HG03439 (cell line): ENCODE data around the gene ACAP1.

ENCODE experiments used
- ATAC-seq: cut with Tn5 transposase; IDR thresholded peaks from one replicate; pipeline ENCODE4 v1.9.1; 2021; ENCODE audit warnings: mild to moderate bottlenecking, moderate library complexity; ENCODE audit not compliant: unreplicated experiment

The ACAP1 gene, protein sequence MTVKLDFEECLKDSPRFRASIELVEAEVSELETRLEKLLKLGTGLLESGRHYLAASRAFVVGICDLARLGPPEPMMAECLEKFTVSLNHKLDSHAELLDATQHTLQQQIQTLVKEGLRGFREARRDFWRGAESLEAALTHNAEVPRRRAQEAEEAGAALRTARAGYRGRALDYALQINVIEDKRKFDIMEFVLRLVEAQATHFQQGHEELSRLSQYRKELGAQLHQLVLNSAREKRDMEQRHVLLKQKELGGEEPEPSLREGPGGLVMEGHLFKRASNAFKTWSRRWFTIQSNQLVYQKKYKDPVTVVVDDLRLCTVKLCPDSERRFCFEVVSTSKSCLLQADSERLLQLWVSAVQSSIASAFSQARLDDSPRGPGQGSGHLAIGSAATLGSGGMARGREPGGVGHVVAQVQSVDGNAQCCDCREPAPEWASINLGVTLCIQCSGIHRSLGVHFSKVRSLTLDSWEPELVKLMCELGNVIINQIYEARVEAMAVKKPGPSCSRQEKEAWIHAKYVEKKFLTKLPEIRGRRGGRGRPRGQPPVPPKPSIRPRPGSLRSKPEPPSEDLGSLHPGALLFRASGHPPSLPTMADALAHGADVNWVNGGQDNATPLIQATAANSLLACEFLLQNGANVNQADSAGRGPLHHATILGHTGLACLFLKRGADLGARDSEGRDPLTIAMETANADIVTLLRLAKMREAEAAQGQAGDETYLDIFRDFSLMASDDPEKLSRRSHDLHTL

DNA sequence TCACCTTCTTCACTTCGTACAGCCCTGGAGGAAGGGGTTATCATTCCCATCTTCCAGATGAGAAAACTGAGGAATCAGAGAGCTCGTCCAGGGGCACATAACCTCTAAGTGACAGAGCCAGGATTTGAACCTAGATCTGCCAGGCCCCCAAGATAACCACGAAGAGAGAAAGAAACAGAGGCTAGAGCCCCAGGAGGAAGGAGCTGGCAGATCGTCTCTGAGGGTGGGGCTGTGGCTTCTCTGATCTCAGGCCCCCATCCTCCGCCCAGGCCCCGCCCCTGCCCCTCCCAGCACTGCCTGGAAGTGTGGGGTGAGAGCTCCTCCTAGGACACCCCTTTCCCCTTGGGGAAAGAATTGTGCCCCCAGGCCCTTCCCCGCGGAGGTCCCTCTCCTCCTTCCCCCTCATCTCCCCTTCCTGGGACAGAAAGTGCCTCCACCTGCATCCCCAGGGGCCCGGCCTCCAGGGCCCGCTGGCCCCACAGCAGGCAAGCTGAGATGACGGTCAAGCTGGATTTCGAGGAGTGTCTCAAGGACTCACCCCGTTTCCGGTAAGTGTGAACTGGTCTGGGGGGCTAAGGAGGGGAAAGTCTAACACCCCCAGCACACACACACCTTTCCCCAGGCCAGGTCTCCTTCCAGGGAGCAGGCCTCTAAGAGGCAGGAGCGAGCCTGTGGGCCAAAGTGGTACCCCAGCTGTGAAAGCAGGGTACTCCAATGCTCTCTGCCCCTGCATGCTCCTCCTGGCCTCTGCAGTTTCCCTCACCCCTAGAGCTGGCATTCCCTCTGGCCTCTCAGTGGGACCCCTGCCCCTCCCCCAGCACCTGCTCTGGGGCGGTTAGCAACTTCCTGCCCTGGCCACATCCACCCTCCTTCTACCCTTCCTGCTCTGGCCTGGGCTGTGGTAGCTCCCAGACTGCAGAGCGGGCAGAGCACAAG, at the start of gene ACAP1:
TSS of gene ACAP1 (plus strand) at position 290 of the 936 bp plus-strand sequence. CDS start at position 496, 206 bp downstream.
- ATAC-seq = peak; percentile 50

DNA sequence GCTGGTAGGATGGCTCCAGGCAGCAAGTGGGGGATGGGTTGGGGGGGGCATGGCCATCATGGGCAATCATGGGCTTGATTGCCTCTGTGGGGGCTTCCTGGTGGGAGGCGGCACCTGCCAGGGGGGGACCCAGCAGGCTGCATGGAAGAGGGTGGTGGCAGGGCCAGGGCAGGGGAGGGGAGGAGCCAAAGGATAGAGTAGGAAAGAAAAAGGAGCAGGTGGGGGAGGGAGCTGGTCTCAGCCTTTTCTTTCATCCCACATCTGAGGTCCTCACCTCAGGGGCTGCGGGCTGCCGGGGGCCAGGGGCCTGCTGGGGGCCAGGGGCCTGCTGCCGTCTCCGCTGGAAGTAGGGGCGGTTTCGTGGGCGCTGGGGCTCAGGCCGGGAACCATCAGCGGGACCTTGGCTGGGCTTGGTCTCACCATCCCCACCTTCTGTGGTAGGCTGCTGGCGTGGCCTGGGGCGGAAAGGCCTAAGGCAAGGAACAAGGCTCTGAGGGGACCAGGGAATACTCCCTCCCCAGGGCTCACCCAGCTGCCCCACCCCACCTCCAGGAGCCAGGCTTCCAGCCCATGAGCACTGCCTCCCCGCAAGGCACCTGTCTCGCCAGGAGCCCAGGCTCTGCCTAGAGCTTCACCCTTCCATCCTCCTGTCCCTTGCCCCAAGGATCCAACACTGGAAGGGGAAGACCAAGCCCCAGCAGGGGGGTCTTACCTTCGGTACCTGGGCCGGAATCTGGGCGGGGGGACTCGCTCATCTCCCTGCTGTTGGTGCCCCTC, 46.9 kb upstream of the ACAP1 start:
- ATAC-seq = no peak

DNA sequence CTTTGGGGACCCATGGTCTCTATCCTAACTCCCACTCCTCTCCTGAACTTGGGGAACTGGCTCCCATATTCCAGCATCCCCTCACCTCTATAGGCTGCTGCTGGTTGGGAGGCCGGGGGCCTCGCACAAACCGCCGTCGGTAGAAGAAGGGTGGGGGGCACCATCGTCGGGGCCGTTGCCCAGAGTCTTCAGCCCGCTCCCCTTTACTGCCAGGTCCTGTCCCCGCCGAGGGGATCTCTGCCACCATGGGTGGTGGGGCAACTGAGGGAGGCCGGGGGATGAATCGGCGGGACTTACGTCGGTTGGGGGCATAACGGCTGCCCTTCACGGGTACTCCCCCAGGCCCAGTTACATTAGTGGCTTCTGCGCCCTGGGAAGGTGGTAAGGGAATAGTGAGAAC, 46.2 kb upstream of the ACAP1 start:
- ATAC-seq = no peak

DNA sequence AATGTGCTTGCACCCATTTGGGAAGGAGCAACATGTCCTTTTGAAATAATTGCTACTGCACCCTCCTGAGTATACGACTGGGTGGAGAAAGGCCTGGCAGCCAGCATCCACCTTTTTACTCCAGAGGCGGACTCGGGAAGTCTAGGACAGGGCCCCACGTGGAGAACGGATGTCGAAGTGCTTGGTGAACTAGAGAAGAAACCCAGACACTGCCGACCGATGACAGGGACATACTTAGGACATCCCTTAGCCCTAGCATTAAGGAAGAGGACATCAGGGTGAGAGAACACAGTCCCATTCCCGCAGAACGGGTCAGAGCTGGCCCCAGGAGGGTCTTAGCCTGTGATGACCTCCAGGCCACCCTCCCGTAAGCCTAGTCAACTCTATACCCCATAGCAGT, 45.6 kb upstream of the ACAP1 start:
- ATAC-seq = no peak

DNA sequence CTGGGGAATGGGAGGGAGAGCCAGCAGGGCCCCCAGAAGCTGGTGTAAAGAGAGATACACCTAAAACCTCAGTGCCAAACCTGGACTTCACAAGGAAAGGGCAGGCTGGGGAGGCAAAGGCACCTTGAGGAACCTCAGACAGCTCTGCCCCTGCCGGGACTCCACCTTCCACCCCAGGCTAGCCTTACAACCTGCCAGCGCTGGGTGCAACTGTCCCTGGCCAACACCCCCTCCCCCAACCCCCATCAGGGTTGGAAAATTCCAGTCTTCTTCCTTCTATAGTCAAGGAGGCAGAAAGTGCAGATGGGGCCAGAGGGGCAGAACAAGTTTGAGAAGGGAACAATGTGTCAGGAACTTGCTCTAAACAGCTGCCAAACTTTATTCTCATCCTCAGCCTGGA, 44.1 kb upstream of the ACAP1 start:
- no peak for ATAC-seq

DNA sequence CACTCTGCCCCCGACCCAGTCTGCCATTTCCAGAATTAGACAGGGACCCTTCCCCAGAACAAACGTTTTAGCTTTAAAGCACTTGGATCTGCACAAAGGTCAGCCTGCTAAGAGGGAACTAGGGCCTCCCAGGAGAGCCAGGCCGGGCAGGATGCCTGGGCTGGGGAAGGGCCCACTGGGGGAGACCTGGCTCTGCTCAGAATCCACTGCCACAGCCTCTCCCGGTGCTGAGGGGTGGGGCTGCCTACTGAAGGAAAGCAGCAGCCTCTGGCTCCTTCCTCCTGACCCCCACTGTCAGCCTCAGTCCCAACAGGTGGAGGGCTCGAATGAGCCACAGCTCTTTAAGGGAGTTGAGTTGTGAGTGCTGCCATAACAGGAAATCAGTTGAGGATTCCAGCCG, 43.6 kb upstream of the ACAP1 start:
- ATAC-seq = no peak

DNA sequence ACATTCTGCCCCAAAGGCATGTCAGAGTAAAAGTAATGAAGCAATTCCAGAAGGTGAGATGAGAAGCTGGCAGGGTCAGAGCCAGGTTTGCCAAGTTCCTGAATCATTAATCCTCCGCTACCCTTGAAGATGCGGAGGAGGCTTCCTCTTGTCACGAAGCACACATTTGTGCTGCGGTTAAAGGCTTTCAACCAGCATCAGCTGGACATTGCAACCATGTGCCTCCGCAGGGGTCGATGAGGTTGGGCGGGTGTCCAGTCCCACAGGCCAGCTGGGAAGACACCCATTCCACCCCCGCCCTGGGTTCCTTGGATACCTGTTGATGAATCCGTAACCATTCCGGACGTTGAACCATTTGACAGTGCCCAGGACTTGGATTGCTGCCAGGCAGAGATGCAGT, 43.2 kb upstream of the ACAP1 start:
- no peak for ATAC-seq

DNA sequence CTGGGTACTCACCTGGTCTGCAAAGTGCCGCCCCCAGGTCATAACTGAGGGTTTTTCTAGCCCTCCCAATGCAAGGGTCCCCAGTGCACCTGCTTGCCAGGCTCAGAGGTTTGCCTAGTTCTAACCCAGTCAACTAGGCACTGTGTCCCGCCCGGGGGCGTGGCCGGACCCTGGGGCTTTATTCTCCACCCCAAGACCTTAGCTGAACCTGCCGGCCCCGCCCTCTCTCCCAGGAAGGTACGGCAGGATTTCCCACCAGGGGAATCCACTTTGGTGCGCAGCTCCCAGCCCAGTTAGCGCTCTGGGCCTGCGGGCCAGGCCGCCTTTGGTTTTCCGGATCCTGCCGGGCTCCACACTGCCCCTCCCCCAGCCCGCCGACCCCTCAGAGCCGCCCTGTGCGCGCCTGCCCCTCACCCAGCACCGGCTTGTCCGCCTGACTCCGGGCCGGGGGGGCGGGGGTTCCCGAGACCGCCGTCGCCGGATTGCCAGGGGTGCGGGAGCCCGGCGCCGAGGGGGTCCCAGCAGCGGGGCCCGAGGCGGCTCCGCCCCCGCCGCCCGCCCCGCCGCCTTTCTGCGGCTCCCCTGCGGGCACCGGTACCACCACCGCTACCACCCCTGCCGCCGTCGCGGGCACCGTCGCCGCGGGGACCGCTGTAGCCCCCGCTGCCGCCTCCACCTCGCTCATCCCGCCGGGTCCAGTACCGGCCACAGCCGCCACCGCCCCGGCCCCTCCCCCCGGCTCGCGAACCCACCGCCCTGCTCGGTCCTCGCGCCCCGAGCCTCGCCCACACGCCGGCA, 42.3 kb upstream of the ACAP1 start:
- ATAC-seq = no peak

DNA sequence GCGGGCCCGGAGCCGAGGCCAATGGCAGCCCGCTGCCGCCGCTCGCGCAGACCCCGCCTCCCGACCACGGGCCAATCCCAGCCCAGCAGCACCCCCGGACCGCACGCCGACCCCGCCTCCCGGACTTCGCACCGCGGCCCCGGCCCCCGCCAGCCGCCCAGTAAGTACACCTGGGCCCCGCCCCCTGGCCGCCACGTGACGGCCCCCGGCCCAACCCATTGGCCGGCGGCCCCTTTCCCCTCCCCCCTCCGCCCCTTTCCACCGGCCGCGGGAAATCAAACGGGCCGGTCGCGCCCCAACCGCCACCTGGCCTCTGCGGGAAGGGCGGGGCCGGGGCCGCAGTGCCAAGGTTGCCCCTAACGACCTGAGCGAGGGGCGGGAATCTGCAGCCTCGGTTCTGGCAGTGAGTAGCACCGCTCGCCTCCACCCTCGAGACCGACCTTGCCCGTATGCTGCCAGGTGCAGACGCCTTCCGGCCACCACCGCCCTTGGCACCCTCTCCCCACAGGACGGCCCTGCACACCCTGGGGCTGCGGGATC, 41.6 kb upstream of the ACAP1 start, which contains the start of gene YBX2:
TSS of gene YBX2 (minus strand) at position 26 of the 540 bp plus-strand sequence. CDS start 139 bp downstream, outside the sequence.
- no peak for ATAC-seq

DNA sequence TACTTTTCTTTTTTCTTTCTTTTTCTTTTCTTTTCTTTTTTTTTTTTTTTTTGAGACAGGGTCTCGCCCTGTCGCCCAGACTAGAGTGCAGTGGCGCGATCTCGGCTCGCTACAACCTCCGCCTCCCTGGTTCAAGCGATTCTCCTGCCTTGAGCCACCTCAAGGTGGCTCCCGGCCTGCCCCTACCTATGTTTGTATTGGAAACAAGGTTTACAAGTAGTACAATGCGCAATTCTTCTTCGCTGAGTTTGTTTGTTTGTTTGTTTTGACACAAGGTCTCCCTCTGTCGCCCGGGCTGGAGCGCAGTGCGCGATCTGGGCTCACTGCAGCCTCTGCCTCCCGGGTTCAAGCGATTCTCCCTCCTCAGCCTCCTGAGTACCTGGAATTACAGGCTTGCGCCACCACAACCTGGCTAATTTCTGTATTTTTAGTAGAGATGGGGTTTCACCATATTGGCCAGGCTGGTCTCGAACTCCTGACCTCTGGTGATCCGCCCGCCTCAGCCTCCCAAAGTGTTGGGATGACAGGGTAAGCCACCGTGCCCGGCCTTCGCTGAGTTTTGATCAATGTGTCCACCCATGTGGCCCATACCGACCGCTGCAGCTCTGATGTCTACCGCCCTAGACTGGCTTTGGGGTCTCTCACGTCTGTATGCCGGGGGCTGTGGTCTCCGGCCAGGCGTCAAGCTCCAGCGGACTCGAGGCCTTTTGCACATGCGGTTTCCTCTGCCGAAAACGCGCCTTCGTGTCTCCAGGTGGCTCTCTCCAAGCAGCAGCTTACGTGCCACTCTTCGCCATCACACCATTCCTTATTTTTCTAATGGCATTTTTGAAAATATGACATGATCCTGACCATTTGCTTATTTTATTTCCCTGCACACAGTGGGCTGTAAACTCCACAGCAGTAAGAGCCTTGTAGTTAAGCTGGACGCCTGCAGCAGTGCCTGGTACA, 40.8 kb upstream of the ACAP1 start:
- ATAC-seq = no peak

DNA sequence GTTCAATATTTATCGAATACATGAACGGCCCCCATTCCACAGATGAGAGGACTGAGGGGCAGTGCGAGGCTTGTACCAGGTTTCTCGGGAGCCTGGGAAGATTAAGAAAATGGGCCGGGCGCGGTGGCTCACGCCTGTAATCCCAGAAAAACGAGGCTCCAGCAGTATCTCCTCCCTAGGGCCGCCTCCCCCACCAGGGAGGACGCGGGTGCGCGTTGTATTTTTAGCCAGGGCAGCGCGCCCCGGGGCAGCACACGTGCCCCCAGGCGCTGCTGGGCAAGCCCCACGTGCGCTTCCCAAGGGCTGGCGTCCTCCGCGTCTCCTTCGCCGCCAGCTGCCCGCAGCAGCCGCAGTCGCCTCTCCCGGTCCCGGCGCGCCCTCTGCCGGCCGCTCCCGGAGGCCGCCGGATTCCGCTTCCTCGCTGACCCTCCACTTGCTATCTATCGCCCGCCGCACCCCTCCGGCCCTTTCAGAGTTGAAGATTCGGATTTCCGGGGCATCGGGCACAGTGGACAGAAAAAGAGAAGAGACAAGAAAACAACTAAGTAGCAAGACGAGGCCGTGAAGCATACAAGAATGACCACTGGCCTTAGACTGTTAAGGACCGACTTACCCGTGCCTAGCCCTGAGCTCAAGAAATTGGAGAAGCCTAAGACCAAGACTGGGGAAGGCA, 40.0 kb upstream of the ACAP1 start:
- peak; percentile 64 for ATAC-seq

DNA sequence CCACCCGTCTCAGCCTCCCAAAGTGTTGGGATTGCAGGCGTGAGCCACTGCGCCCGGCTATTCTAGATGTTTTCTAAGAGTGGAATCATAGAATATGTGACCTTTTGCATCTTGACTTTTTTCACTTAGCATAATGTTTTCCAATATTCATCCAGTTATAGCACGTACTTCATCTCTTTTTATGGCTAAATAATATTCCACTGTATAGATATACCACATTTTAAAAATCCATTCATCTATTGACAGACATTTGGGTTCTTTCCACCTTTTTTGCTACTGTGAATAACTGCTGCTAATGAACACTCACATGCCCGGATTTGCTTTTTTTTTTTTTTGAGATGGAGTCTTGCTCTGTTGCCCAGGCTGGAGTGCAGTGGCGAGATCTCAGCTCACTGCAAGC, 32.1 kb upstream of the ACAP1 start:
- ATAC-seq = no peak

DNA sequence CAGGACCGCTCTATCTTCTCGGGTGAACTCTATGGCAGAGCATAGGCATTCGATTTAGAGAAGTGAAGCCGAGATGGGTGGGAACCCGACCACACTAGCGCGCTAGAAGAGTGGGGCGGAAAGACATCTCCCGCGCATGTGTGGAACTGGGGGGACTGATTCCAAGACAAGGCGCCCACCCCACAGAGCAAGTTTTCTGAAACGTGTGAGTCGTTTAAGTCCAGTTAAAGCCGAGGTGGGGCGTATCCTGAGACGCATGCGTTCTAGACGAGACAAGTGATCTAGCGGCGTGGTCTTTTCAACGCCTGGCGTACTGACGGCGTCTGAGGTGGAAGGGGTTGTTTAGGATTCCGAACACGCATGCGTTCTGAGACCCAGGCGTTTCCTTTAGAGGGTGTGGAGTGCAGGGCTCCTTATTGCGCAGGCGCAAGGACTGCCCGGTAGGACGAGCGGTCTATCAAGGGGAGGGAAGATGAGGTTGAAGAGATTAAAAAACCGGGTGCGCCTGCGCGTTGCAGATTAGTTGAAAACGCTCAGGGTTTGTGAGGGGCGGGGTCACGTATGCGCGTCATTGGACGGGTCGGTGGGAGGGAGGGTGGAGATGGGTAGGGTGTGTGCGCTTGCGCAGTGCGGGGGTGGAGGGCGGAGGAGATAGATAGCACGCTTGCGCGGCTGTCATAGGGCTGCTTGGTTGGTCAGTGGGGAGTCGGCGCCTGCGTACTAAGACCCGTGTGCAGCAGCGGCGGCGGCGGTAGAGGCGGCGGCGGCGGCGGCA, 29.2 kb upstream of the ACAP1 start, which contains the start of gene EIF5A:
TSS of gene EIF5A (plus strand) at position 718 of the 775 bp plus-strand sequence. CDS start 2,008 bp downstream, outside the sequence.
- ATAC-seq = peak; percentile 68

DNA sequence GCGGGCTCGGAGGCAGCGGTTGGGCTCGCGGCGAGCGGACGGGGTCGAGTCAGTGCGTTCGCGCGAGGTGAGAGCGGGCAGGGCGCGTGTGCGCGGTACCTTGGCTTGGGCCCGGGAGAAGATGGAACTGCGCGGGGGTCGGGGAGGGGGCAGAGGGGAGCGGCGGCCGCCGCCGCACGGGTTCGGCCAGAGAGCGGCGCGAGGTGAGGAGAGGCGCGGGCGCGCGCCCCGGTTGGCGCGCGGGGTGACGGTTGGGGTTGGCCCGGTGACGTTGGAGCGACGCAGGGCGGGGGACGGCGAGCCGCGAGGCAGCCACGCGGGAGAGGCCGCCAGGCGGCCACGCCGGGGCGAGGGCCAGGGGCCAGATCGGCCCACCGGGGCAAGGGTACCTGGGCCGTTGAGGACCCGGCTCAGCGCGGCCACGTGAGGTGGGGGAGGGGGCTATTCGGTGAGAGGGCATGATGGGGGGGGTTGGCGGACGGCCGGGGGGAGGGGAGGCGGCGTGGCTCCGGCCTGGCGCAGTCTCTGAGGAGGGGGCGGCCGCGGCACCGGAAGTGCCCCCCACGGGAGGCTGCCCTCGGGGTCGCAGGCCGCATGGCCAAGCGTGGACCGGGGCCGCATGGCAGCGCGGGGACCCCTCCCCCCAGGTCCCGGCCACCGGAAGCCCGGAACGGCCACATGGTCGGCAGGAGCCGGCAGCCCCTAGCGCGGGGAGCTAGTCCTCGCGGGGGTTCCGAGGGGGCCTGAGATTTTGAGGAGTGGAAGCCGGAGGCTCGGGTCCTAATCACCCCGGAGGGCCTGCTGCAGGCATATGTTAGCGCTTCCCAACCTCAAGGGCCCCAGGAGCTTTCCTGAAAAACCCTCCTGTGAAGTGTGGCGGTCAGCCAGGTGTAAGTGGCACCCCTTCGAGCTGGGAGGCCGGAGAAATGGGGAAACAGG, 28.4 kb upstream of the ACAP1 start:
- no peak for ATAC-seq

DNA sequence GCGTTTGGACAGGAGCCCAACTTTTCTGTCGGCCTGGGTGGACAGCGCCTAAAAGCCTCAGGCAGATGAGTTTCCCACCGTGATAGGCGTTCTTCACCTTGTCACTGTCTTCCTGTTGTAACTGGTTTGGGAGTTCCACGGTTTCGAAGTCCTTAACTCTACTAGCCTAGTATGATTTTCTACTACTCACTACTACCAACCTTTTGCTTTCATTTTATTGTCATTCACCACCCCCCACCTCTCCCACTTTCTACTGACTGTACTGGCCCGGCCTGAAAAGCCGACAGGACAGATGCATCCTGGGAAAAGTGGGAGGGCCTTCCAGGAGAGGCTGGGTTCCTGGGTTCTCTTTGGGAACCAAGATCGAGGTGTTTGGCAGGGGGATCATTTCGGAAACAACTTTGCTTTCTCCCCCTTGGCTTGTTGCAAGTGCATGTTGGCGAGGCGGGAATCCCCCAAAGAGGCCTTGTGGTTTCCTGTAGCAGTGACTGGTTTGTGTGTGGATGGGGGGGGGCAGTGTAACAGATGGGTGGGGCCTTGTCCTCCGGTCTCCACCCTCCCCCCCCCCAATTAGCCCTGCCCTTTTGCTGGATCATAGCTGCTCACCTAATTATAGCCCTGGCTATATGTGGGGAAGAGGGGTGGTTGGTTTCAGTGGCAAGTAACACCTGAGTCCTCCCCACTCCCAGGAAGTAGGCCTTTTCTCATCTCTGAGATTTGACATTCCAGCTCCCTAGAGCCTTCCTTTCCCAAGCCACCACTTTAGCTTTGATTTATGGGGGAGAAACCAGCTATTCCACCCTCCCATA, 27.5 kb upstream of the ACAP1 start:
- ATAC-seq = no peak
